ENCODE results near the gene GCSH.

Gene GCSH

DNA sequence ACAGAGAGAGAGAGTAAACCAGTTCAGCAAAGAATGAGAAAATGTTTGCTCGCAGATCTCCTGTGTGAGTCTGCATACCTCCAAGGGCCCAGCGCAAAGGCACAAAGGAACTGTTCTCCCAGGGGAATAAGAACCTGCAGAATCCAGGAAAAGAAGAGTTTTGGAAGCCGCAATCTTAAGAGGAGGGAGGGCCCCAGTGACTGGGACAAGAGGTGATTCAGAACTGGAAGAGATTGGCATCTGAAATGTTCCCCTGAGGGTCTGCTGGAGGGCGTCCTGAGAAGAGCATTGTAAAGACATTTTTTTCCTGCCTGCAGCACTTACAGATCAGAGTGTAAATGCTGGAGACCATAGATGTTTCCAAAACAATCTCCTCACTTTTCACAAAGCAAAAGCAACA is 54.5 kb downstream of the GCSH start:
- no peak for DNase-seq (ENCODE audit: low read depth)

DNA sequence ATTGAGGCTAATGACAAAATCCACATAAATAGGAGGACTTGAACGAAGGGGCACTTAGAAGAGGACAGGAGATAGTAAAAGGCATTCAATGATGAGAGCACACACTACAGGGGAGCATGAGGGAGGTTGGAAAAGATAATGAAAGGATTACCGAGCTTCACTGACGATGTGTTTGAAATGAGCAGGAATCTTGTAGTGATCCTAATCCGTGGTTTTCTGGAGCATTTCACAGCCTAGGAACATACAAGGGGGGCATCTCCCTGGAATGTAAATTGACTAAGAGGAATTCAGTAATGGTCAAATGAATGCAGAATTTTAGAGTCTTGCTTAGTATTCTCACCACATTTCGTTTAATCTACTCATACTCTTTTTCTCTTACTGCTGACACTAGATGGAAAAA is 55.4 kb downstream of the GCSH start:
- DNase-seq (ENCODE audit: low read depth): no peak

DNA sequence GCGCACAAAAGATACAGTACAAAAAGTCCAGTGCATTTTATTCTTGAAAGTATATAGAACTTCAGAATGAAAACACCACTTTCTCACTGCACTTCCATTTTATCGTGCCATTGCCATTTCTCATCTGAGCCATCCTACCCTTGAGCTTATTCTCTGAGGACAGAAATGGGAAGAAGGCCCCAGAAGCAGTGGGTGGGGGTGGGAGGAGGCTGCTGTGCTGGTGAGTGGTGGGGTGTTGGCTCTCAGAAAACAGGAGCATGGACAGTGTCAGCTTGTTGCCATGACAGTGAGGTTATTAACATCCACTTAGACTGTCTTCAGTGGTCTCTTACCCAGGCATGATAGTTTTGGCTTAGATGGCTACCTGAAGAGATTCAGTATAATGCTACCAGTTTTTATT is 56.1 kb downstream of the GCSH start:
- no peak for DNase-seq (ENCODE audit: low read depth)

DNA sequence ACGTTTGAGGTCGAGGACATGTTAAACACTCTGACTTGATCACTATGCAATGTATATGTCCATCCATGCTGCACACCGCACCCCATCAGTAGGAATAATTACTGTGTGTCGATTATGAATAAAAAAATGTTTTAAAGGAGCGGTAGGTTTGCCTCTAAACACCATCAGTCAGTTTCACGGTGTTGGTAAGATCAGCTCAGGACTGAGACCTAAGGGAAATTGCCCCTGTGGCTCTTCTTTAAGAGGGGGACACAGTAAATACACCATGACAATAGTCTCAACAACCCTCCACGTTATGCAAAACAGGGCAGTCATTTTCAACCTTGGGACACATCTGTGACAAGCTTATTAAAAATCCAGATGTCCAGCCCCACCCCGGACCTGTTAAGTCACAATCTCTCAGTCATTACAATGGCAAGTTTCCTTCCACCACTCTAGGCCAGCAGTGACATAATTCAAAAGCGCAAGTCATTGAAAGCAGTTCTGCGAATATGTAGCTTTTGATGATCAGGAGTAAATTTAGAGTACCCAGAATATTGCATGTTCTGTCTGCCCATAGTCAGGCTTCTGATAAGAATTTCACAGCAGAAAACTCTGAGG is 59.3 kb downstream of the GCSH start:
- no peak for DNase-seq (ENCODE audit: low read depth)

DNA sequence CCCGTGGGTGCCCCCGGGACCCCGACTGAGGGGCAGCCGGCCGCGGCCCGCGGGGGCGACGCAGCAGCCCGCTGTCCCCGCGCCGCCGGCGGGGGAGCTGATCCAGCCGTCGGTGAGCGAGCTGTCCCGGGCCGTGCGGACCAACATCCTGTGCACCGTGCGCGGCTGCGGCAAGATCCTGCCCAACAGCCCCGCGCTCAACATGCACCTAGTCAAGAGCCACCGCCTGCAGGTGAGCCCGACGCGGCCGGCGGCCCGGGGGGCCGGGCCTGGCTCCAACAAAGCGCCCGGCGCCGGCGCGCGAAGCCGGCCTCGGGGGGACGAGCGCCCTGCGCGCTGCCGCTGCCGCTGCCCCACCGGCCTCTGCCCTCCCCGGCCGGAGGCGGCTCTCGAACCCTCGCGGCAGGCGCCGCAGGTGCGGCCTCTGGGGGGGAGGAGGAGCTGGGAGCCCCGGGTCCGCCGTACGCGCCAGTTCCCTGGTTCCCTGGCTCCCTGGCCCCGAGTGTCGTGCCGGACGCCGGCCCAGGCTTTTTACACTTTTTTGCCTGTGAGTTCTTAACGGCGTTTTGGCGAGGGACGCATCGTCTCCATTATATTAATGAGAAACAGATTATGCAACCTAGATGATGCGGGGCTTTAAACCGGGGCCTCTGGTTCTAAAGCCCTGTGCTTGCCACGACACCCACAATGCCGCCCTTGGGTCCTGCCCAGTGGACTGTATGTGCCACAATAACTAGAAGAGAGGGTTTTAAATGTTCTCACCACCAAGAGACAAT is 60.0 kb downstream of the GCSH start:
- DNase-seq (ENCODE audit: low read depth): no peak

DNA sequence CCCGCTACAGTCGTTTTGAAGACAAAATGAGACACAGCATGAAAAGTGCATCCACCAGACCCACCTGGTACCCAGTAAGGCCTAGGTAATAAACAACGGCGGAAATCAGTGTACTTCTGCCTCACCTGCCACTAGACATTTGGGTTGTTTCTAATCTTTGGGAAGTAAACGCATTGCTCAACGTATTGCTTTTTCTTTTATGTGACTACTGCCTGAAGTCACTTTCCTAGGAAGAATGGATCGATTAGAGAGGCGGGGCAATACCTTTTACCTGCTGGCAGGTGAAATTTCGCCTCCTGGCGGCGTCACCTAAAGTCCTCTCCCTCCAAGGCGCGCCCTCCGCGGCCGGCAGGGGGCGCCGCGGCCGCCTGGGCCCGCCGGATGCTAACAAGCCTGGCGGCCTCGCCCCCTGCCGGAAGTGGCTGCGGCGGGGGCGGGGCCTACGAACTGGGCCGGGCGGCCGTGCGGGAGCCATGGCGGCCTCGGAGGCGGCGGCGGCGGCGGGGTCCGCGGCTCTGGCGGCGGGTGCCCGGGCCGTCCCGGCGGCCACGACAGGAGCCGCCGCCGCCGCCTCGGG is 60.7 kb downstream of the GCSH start, which contains the start of gene ATMIN:
Gene ATMIN, plus strand, starts transcription at position 445 of the 577 bp plus-strand sequence. Its CDS starts 29 bp downstream, at position 474.
- peak; percentile 89 for DNase-seq (ENCODE audit: low read depth)
